Esophagus muscularis mucosa (tissue), 4 donors: ENCODE data around the gene RFXANK. TPM values are rescaled to one million over a fixed set of nuclear protein-coding genes. Genes with fewer than 3 reads are reported as not detected.
"Not testable (repeated sequence)": the region's sequence is repeated elsewhere in the genome, so short reads cannot be mapped to it uniquely, and the experiment has no call there.

Source experiments
- DNase-seq: peaks from one replicate; pipeline ENCODE4 v3.0.0-alpha.2; 2017; ENCODE audit errors: extremely low spot score
- H3K27ac ChIP-seq, 4 donors: fragments of 200-600 bp; sonication (generic); replicated peaks in 1 of 4; 1 replicate in 3 of 4; 2 replicates in 1 of 4; pipeline ENCODE4 v1.5.1; 2016 to 2019; ENCODE audit warnings: mild to moderate bottlenecking in 1 of 4
- H3K27me3 ChIP-seq, 4 donors: fragments of 200-600 bp; sonication (generic); one replicate each; pipeline versions ENCODE4 v1.5.1 to v1.6.0; 2016 to 2019
- H3K36me3 ChIP-seq, 4 donors: fragments of 200-600 bp; sonication (generic); one replicate each; pipeline ENCODE4 v1.5.1; 2016 to 2019
- H3K4me1 ChIP-seq, 4 donors: fragments of 200-600 bp; sonication (generic); one replicate each; pipeline ENCODE4 v1.5.1; 2016 to 2019
- H3K4me3 ChIP-seq, 4 donors: fragments of 200-600 bp; sonication (generic); 1 replicate in 2 of 4; 2 replicates in 2 of 4; pipeline ENCODE4 v1.5.1; 2016 to 2019; ENCODE audit warnings: mild to moderate bottlenecking in 4 of 4, moderate library complexity in 1 of 4
- H3K9me3 ChIP-seq, 4 donors: fragments of 200-600 bp; sonication (generic); 1 replicate in 3 of 4; 2 replicates in 1 of 4; pipeline ENCODE4 v1.5.1; 2016 to 2019
- CTCF ChIP-seq, 3 experiments: fragments of 200-600 bp in 2 of 3; fragments of 450-650 bp in 1 of 3; sonication (generic) in 2 of 3; IDR thresholded peaks; one replicate each; pipeline ENCODE4 v1.5.1; 2017 to 2019; ENCODE audit warnings: antibody characterized with exemption in 3 of 3, mild to moderate bottlenecking in 2 of 3, moderate library complexity in 1 of 3
- EP300 ChIP-seq: sonication (generic); formaldehyde crosslinking; IDR thresholded peaks from one replicate; pipeline ENCODE4 v1.6.1; 2017; ENCODE audit warnings: antibody characterized with exemption
- POLR2A ChIP-seq: fragments of 450-650 bp; IDR thresholded peaks from one replicate; pipeline ENCODE4 v1.6.1; 2017; ENCODE audit warnings: antibody characterized with exemption, moderate library complexity, mild to moderate bottlenecking, low read depth
- POLR2AphosphoS5 ChIP-seq, 2 donors: sonication (generic); formaldehyde crosslinking; IDR thresholded peaks; one replicate each; pipeline ENCODE4 v1.6.1; 2017; ENCODE audit warnings: antibody characterized with exemption in 2 of 2
- WGBS: methylation state at CpG from one replicate; pipeline ENCODE4 v1.1.5; 2018; 5-methylcytosine and 5-hydroxymethylcytosine counted together
- intact Hi-C: fragments of 100-400 bp; cut with DNase I; formaldehyde crosslinking; loops from one replicate; pipeline ENCODE4 v1.15.1; 2023
- total RNA-seq, 4 donors: library from RNA; depleted of rRNA; stranded (reverse); fragments of >200 nt; gene quantifications; one replicate each; pipeline versions ENCODE4 v1.1.0 to v1.2.1, GENCODE V29; 2016

RFXANK gene
- total RNA-seq, 4 donors from 2014 or later: 34.8 to 49.2 (median 38.2) TPM

GRCh38 chr19:19217099-19217498, 25.0 kb downstream of the RFXANK start:
- intact Hi-C loops: no loop called here
- DNase-seq: no peak
- no peaks in the 10 kb centered on the region for H3K36me3 ChIP-seq
- H3K4me1 ChIP-seq: no peaks in the 10 kb centered on the region
- H3K27me3 ChIP-seq: peaks cover 0 to 84% (median 10%) of the 10 kb centered on the region in 4 donors
- H3K4me3 ChIP-seq: no peak overlapping the region
- H3K27ac ChIP-seq: no peak overlapping the region
- H3K9me3 ChIP-seq: no peaks in the 10 kb centered on the region
- TF ChIP-seq EP300: no peak
- no peak for TF ChIP-seq POLR2A
- no peak for TF ChIP-seq POLR2AphosphoS5 (IDR thresholded peaks at IDR 0.05)
- no peak for TF ChIP-seq CTCF (IDR thresholded peaks at IDR 0.05)
- WGBS: 62% methylated on average over 4 of the region's 4 CpGs

- Histone ChIP-seq H3K36me3 (no peaks in the 10 kb centered on the region), H3K9me3 (no peaks in the 10 kb centered on the region), H3K27ac (no peak overlapping the region), H3K27me3 (peaks cover 0 to 78% (median 2%) of the 10 kb centered on the region in 4 donors), H3K4me1 (no peaks in the 10 kb centered on the region), H3K4me3 (no peak overlapping the region)
- intact Hi-C loops: no loop called here
- TF ChIP-seq POLR2AphosphoS5 (IDR thresholded peaks at IDR 0.05) (no peak), CTCF (IDR thresholded peaks at IDR 0.05) (no peak), POLR2A (no peak), EP300 (no peak)
- 89% methylated on average over 13 of the region's 21 CpGs for WGBS
- DNase-seq: no peak
Measured at GRCh38 chr19:19218911-19219310, 26.9 kb downstream of the RFXANK start.

GRCh38 chr19:19221000-19221399, 28.9 kb downstream of the RFXANK start:
- H3K36me3 ChIP-seq, H3K9me3 ChIP-seq, H3K4me3 ChIP-seq, H3K27ac ChIP-seq, intact Hi-C loops, DNase-seq: not testable (repeated sequence)
- WGBS: 84% methylated on average over 8 of the region's 8 CpGs
- peaks cover 4 to 12% (median 10%) of the 10 kb centered on the region in 4 donors for H3K4me1 ChIP-seq
- H3K27me3 ChIP-seq: peaks cover 0 to 78% (median 13%) of the 10 kb centered on the region in 4 donors

GRCh38 chr19:19223060-19223459, 31.0 kb downstream of the RFXANK start:
- TF ChIP-seq EP300: no peak
- TF ChIP-seq POLR2AphosphoS5 (IDR thresholded peaks at IDR 0.05): no peak
- no peak for TF ChIP-seq CTCF (IDR thresholded peaks at IDR 0.05)
- no peak for TF ChIP-seq POLR2A
- Histone ChIP-seq H3K9me3 (no peaks in the 10 kb centered on the region), H3K4me3 (no peak overlapping the region), H3K27ac (no peak overlapping the region), H3K36me3 (no peaks in the 10 kb centered on the region), H3K4me1 (peaks cover 4 to 12% (median 10%) of the 10 kb centered on the region in 4 donors), H3K27me3 (peaks cover 0 to 79% (median 28%) of the 10 kb centered on the region in 4 donors)
- WGBS: 84% methylated on average over 5 of the region's 5 CpGs
- DNase-seq: no peak
- intact Hi-C loops: no loop called here

- H3K4me3 ChIP-seq: no peak overlapping the region
- TF ChIP-seq CTCF (IDR thresholded peaks at IDR 0.05) (no peak), POLR2A (no peak)
- H3K9me3 ChIP-seq: no peaks in the 10 kb centered on the region
- H3K27ac ChIP-seq: no peak overlapping the region
- 82% methylated on average over 6 of the region's 6 CpGs for WGBS
- H3K4me1 ChIP-seq: peaks cover 4 to 12% (median 10%) of the 10 kb centered on the region in 4 donors
- DNase-seq: no peak
- H3K36me3 ChIP-seq: no peaks in the 10 kb centered on the region
- intact Hi-C loops: loop anchor here (2.0 kb wide), 1 partner anchor 77 kb away; no protein-coding TSS in a partner anchor
- peaks cover 0 to 80% (median 28%) of the 10 kb centered on the region in 4 donors for H3K27me3 ChIP-seq
Measured at GRCh38 chr19:19223636-19224035, 31.6 kb downstream of the RFXANK start.
